K562 (cell line): ENCODE data around the gene DCTN5. TPM values are rescaled to one million over a fixed set of nuclear protein-coding genes. Genes with fewer than 3 reads are reported as not detected.

ENCODE experiments used
- ATAC-seq: fragments of 200-7000 bp; cut with Tn5 transposase; 3 replicates; pipeline ENCODE4 v1.9.1; 2020; ENCODE audit warnings: moderate library complexity
- BruUV-seq: library from RNA; stranded (reverse); fragments of 400-500 nt; replicated peaks from 2 replicates; lab custom pipeline; 2021; lab: Mats Ljungman, UMichigan
- CTCF ChIA-PET: fragments of 300-600 bp; formaldehyde crosslinking; extraction: SDS; loops from one replicate; lab custom pipeline; 2021; ENCODE audit warnings: low intra/inter-chr PET ratio; lab: Yijun Ruan, JAX
- POLR2A ChIA-PET: fragments of 300-600, 350-650 bp; sonication (Branson Sonifier 250); formaldehyde crosslinking; extraction: SDS; loops from one replicate; lab custom pipeline; 2021; ENCODE audit warnings: antibody characterized with exemption, inconsistent platforms; lab: Yijun Ruan, JAX
- DNase-seq, 4 experiments: peaks; one replicate each; pipeline versions ENCODE4 v3.0.0 to v3.0.0-alpha.2; 2011 to 2018; ENCODE audit warnings: low spot score in 3 of 4, mixed read lengths in 3 of 4; ENCODE audit errors: extremely low read depth in 1 of 4
- FAIRE-seq: peaks from 2 replicates; lab custom pipeline; 2011; peaks lifted over from hg19 to GRCh38; lab: Jason Lieb, UNC
- H2AFZ ChIP-seq: 2 replicates; pipeline ENCODE4 v1.6.0; 2011; ENCODE audit warnings: low read depth, low read length, control low read depth, inconsistent platforms
- H3K27ac ChIP-seq: fragments of 200-600 bp; 3 replicates; pipeline ENCODE4 v1.8.0; 2011; ENCODE audit warnings: low read depth, mild to moderate bottlenecking, control low read depth, inconsistent platforms, low read length, moderate library complexity, mixed read lengths; ENCODE audit errors: extremely low read depth
- H3K27me3 ChIP-seq, 2 experiments: fragments of 300-600 bp in 1 of 2; 2 replicates in 1 of 2; 3 replicates in 1 of 2; pipeline versions ENCODE4 v1.6.0 to v1.8.0; 2011; ENCODE audit warnings: inconsistent platforms in 2 of 2, low read length in 2 of 2, mild to moderate bottlenecking in 1 of 2, mixed read lengths in 1 of 2, moderate library complexity in 1 of 2; ENCODE audit not compliant: control insufficient read depth in 2 of 2, insufficient read depth in 2 of 2
- H3K36me3 ChIP-seq: fragments of 300-600 bp; 3 replicates; pipeline ENCODE4 v1.8.0; 2011; ENCODE audit warnings: mild to moderate bottlenecking, low read length, inconsistent platforms; ENCODE audit not compliant: control insufficient read depth, insufficient read depth
- H3K4me1 ChIP-seq, 2 experiments: fragments of 200-600 bp in 1 of 2; replicated peaks in 1 of 2; 2 replicates in 1 of 2; 3 replicates in 1 of 2; pipeline versions ENCODE4 v1.5.1 to v1.8.0; 2011; ENCODE audit warnings: inconsistent platforms in 2 of 2, low read length in 2 of 2, mild to moderate bottlenecking in 1 of 2, mixed read lengths in 1 of 2, moderate library complexity in 1 of 2; ENCODE audit not compliant: control insufficient read depth in 2 of 2, insufficient read depth in 2 of 2
- H3K4me2 ChIP-seq: 2 replicates; pipeline ENCODE4 v1.6.1; 2011; ENCODE audit warnings: low read length, control low read depth, inconsistent platforms, mixed read lengths; ENCODE audit not compliant: insufficient read depth
- H3K4me3 ChIP-seq: fragments of 200-600 bp; sonication (generic), shearing (Covaris generic); 2 replicates; pipeline ENCODE4 v1.5.1; 2016; ENCODE audit warnings: control low read depth, inconsistent platforms
- H3K79me2 ChIP-seq: fragments of 200-600 bp; 3 replicates; pipeline ENCODE4 v1.8.0; 2011; ENCODE audit warnings: low read length, inconsistent platforms; ENCODE audit not compliant: control insufficient read depth, insufficient read depth
- H3K9ac ChIP-seq, 2 experiments: 2 replicates each; pipeline versions ENCODE4 v1.6.0 to v1.6.1; 2011; ENCODE audit warnings: low read depth in 2 of 2, low read length in 2 of 2, control low read depth in 1 of 2, inconsistent platforms in 1 of 2, mild to moderate bottlenecking in 1 of 2, mixed read lengths in 1 of 2; ENCODE audit not compliant: insufficient read depth in 1 of 2
- H3K9me1 ChIP-seq: one replicate; pipeline ENCODE4 v1.6.0; 2011; ENCODE audit warnings: inconsistent platforms, mild to moderate bottlenecking, low read length, moderate library complexity; ENCODE audit not compliant: control insufficient read depth, insufficient read depth
- H3K9me3 ChIP-seq: replicated peaks from 2 replicates; pipeline ENCODE4 v1.5.1; 2011; ENCODE audit warnings: low read depth, low read length, inconsistent platforms; ENCODE audit not compliant: control insufficient read depth, insufficient read depth
- H4K20me1 ChIP-seq: replicated peaks from 2 replicates; pipeline ENCODE4 v1.6.1; 2011; ENCODE audit warnings: low read length, inconsistent platforms, mixed read lengths; ENCODE audit not compliant: control insufficient read depth, insufficient read depth
- ATF1 ChIP-seq, 2 experiments: fragments of 450-650 bp in 1 of 2; IDR thresholded peaks; 2 replicates each; pipeline ENCODE4 v1.6.1; 2016; ENCODE audit warnings: missing compliant biosample characterization in 1 of 2, missing genetic modification characterization in 1 of 2
- DNMT1 ChIP-seq: fragments of 450-650 bp; IDR thresholded peaks from 2 replicates; pipeline ENCODE4 v1.6.1; 2016; ENCODE audit warnings: antibody characterized with exemption, mild to moderate bottlenecking
- EP400 ChIP-seq: fragments of 450-650 bp; IDR thresholded peaks from 2 replicates; pipeline ENCODE4 v1.6.1; 2017; ENCODE audit warnings: antibody characterized with exemption, mild to moderate bottlenecking, moderate library complexity
- GABPB2 ChIP-seq: fragments of 250-450 bp; sonication (Bioruptor Pico); conservative IDR thresholded peaks from 2 replicates; pipeline ENCODE4 v1.5.1; 2021; ENCODE audit warnings: mild to moderate bottlenecking
- LCOR ChIP-seq: sonication (generic); formaldehyde crosslinking; IDR thresholded peaks from 2 replicates; pipeline ENCODE4 v1.8.0; 2022; ENCODE audit warnings: mild to moderate bottlenecking, missing genetic modification reagents
- POLR2H ChIP-seq: IDR thresholded peaks from 2 replicates; pipeline ENCODE4 v1.6.1; 2016; ENCODE audit warnings: missing genetic modification characterization, low read depth, mild to moderate bottlenecking, control low read depth, missing compliant biosample characterization, moderate library complexity
- THRAP3 ChIP-seq: fragments of 450-650 bp; IDR thresholded peaks from 2 replicates; pipeline ENCODE4 v1.6.1; 2016; ENCODE audit warnings: mild to moderate bottlenecking, inconsistent platforms, borderline replicate concordance
- ZFX ChIP-seq: sonication (generic); formaldehyde crosslinking; IDR thresholded peaks from 2 replicates; pipeline ENCODE4 v1.8.0; 2022; ENCODE audit warnings: mild to moderate bottlenecking, missing genetic modification reagents, moderate library complexity
- ZNF282 ChIP-seq: sonication (generic); formaldehyde crosslinking; IDR thresholded peaks from 2 replicates; pipeline ENCODE4 v1.8.1; 2023; ENCODE audit warnings: missing genetic modification reagents
- ZNF3 ChIP-seq: fragments of 250-450 bp; sonication (Bioruptor Pico); IDR thresholded peaks from 2 replicates; pipeline ENCODE4 v1.5.0; 2021; ENCODE audit warnings: mild to moderate bottlenecking, moderate library complexity
- ZNF695 ChIP-seq: fragments of 450-650 bp; formaldehyde crosslinking; IDR thresholded peaks from 2 replicates; pipeline ENCODE4 v1.4.0; 2020; ENCODE audit warnings: mild to moderate bottlenecking, moderate library complexity
- WGBS: fragments of 100-300 bp; shearing (Covaris generic); methylation state at CpG from one replicate; pipeline ENCODE4 v1.1.6; 2016; ENCODE audit warnings: low coverage, mixed read lengths; ENCODE audit not compliant: insufficient coverage; ENCODE audit errors: missing lambda C conversion rate; 5-methylcytosine and 5-hydroxymethylcytosine counted together
- in situ Hi-C: fragments of 300-500 bp; cut with MboI; formaldehyde crosslinking; loops from 4 replicates; pipeline ENCODE4 v1.15.0; 2018; ENCODE audit warnings: inconsistent platforms, mixed read lengths
- intact Hi-C: fragments of 100-400 bp; cut with micrococcal nuclease; formaldehyde crosslinking; loops from 2 replicates; pipeline ENCODE4 v1.14.2; 2022
- polyA plus RNA-seq, 8 experiments: library from polyadenylated mRNA; depleted of rRNA in 4 of 8; stranded (reverse) in 5 of 8; unstranded in 3 of 8; fragments of >200 nt; fragmentation: Nextera tagmentation in 2 of 8; fragmentation: Illumina TruSeq in 1 of 8; extraction: Ambion mirVana in 2 of 8; extraction: Trizol in 1 of 8; gene quantifications; 2 replicates each; pipeline versions ENCODE4 v1.2.1 to v1.2.3, GENCODE V29; 2011 to 2014; ENCODE audit warnings: inconsistent platforms in 1 of 8, missing spikeins in 1 of 8
- total RNA-seq, 7 experiments: library from RNA; depleted of rRNA in 6 of 7; stranded (reverse); fragments of >200 nt in 6 of 7; fragmentation: Illumina TruSeq in 2 of 7; extraction: Trizol in 2 of 7; gene quantifications; 2 replicates each; pipeline versions ENCODE4 v1.2.1 to v1.2.3, GENCODE V29; 2011 to 2021; ENCODE audit warnings: low replicate concordance in 1 of 7
- TF ChIP-seq, protein P1 (sequence below): sonication (generic); formaldehyde crosslinking; IDR thresholded peaks from 2 replicates; pipeline ENCODE4 v1.8.1; 2022; ENCODE audit warnings: missing genetic modification reagents
- TF ChIP-seq, protein P2 (sequence below): sonication (generic); formaldehyde crosslinking; IDR thresholded peaks from 2 replicates; pipeline ENCODE4 v1.8.1; 2023; ENCODE audit warnings: mild to moderate bottlenecking, missing genetic modification reagents

Gene DCTN5
- total and polyA plus RNA-seq, 9 of the 15 experiments (the other 6 are each of a cell fraction or from before 2014, with no cell fraction given): 35.8 to 149 (median 75.9) TPM

- peaks cover 12 to 18% of the 10 kb centered on the region in 2 experiments; a peak in 4 of 5 replicates for H3K4me1 ChIP-seq
- intact Hi-C loops: loop anchor here (1.0 kb wide), 1 partner anchor 40 kb away; the partner anchor contains the start of genes EARS2 and UBFD1
- POLR2A ChIA-PET: interaction anchor here (0.6 to 1.5 kb wide), 10 partner anchors 8 to 481 kb away, joined by 3 to 9 read pairs (median 3); partner anchors contain the start of genes EARS2 and UBFD1
- BruUV-seq: no TSS peak
- CTCF ChIA-PET: interaction anchor here (0.5 to 1.3 kb wide), 3 partner anchors 40 to 444 kb away, joined by 3 to 4 read pairs (median 3); partner anchors contain the start of genes EARS2 and UBFD1
- peak overlapping the region; percentile 56 to 95; a peak in 3 of 4 replicates for H3K9ac ChIP-seq
- no peaks in the 10 kb centered on the region for H3K9me1 ChIP-seq
- H3K9me3 ChIP-seq: no peaks in the 10 kb centered on the region
- H4K20me1 ChIP-seq: no peaks in the 10 kb centered on the region; the same call in 1 of the 2 replicates
- H3K36me3 ChIP-seq: peaks cover 33% of the 10 kb centered on the region
- H2AFZ ChIP-seq: peak overlapping the region; percentile 96
- in situ Hi-C loops: no loop called here
- peak; percentile 98 for FAIRE-seq
- WGBS: 38% methylated on average over 11 of the region's 11 CpGs
- H3K4me2 ChIP-seq: peak overlapping the region; percentile 99
- DNase-seq: peak; percentile 54 to 90 (median 66)
- no peaks in the 10 kb centered on the region for H3K27me3 ChIP-seq
- peak overlapping the region; percentile 86 for H3K27ac ChIP-seq
- H3K4me3 ChIP-seq: no peak overlapping the region
- peak; percentile 89 for ATAC-seq
- H3K79me2 ChIP-seq: peaks cover 38% of the 10 kb centered on the region
- TF ChIP-seq ATF1 (CRISPR knock-in tag; IDR thresholded peaks at IDR 0.05) (no peak), ATF1 (tag; IDR thresholded peaks at IDR 0.05) (peak; percentile 90), DNMT1 (no peak), EP400 (peak; percentile 77), ZNF282 (no peak), LCOR (CRISPR knock-in tag) (peak; percentile 46; the same call in 1 of the 2 replicates), THRAP3 (no peak), ZNF695 (CRISPR knock-in tag) (0 out of 2 replicates have a peak, but pooled peaks have one; percentile 79), GABPB2 (CRISPR knock-in tag) (peak; percentile 87; the same call in 1 of the 2 replicates), POLR2H (tag) (peak; percentile 93), ZFX (CRISPR knock-in tag) (no peak), ZNF3 (no peak)
- TF ChIP-seq, protein P1, sequence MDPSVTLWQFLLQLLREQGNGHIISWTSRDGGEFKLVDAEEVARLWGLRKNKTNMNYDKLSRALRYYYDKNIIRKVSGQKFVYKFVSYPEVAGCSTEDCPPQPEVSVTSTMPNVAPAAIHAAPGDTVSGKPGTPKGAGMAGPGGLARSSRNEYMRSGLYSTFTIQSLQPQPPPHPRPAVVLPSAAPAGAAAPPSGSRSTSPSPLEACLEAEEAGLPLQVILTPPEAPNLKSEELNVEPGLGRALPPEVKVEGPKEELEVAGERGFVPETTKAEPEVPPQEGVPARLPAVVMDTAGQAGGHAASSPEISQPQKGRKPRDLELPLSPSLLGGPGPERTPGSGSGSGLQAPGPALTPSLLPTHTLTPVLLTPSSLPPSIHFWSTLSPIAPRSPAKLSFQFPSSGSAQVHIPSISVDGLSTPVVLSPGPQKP (CRISPR knock-in tag): no peak
- TF ChIP-seq, protein P2, sequence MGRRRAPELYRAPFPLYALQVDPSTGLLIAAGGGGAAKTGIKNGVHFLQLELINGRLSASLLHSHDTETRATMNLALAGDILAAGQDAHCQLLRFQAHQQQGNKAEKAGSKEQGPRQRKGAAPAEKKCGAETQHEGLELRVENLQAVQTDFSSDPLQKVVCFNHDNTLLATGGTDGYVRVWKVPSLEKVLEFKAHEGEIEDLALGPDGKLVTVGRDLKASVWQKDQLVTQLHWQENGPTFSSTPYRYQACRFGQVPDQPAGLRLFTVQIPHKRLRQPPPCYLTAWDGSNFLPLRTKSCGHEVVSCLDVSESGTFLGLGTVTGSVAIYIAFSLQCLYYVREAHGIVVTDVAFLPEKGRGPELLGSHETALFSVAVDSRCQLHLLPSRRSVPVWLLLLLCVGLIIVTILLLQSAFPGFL: 0 out of 2 replicates have a peak, but pooled peaks have one; percentile 50
These were observed 44.1 kb upstream of the DCTN5 start for GRCh38 chr16:23597003-23597756.
